Upper lobe of left lung (tissue), 6 donors: ENCODE measurements around the gene NTN1. TPM values are rescaled to one million over a fixed set of nuclear protein-coding genes. Genes with fewer than 3 reads are reported as not detected.

ENCODE experiments used
- ATAC-seq, 2 donors: fragments of 200-7000 bp; cut with Tn5 transposase; one replicate each; pipeline ENCODE4 v1.9.1; 2022; ENCODE audit warnings: mild to moderate bottlenecking in 2 of 2, moderate library complexity in 2 of 2; ENCODE audit not compliant: low FRiP score in 2 of 2
- DNase-seq, 2 donors: peaks; one replicate each; pipeline ENCODE4 v3.0.0-alpha.2; 2019 to 2020
- H3K27ac ChIP-seq, 4 donors: fragments of 200-600 bp; sonication (generic); one replicate each; pipeline ENCODE4 v1.5.1; 2016 to 2019
- H3K27me3 ChIP-seq, 4 donors: fragments of 200-600 bp; sonication (generic); one replicate each; pipeline ENCODE4 v1.5.1; 2017 to 2019
- H3K36me3 ChIP-seq, 4 donors: fragments of 200-600 bp; sonication (generic); one replicate each; pipeline ENCODE4 v1.5.1; 2016 to 2019
- H3K4me1 ChIP-seq, 4 donors: fragments of 200-600 bp; sonication (generic); one replicate each; pipeline ENCODE4 v1.5.1; 2018 to 2019
- H3K4me3 ChIP-seq, 4 donors: fragments of 200-600 bp; sonication (generic); one replicate each; pipeline ENCODE4 v1.5.1; 2017 to 2019; ENCODE audit warnings: mild to moderate bottlenecking in 2 of 4, moderate library complexity in 1 of 4
- H3K9me3 ChIP-seq, 4 donors: fragments of 200-600 bp; sonication (generic); one replicate each; pipeline ENCODE4 v1.5.1; 2018 to 2019
- EP300 ChIP-seq, 4 donors: sonication (generic); formaldehyde crosslinking; IDR thresholded peaks; one replicate each; pipeline ENCODE4 v1.5.1; 2017; ENCODE audit warnings: antibody characterized with exemption in 4 of 4, control low read depth in 2 of 4
- POLR2A ChIP-seq, 4 donors: fragments of 450-650 bp; IDR thresholded peaks; one replicate each; pipeline ENCODE4 v1.5.1; 2016 to 2017; ENCODE audit warnings: antibody characterized with exemption in 4 of 4, mild to moderate bottlenecking in 2 of 4
- POLR2AphosphoS5 ChIP-seq, 2 donors: sonication (generic); formaldehyde crosslinking; IDR thresholded peaks; one replicate each; pipeline ENCODE4 v1.5.1; 2017; ENCODE audit warnings: antibody characterized with exemption in 2 of 2
- WGBS, 2 donors: methylation state at CpG; one replicate each; pipeline ENCODE4 v1.1.5; 2017 to 2018; 5-methylcytosine and 5-hydroxymethylcytosine counted together
- total RNA-seq, 6 donors: library from RNA; depleted of rRNA in 4 of 6; stranded (reverse); fragments of >200 nt in 4 of 6; gene quantifications; one replicate each; pipeline versions ENCODE4 v1.1.0 to v1.2.1, GENCODE V29; 2016 to 2021
- TF ChIP-seq, protein P1 (sequence below), 6 experiments: fragments of 450-650 bp in 4 of 6; fragments of 200-600 bp in 2 of 6; sonication (generic) in 2 of 6; IDR thresholded peaks; one replicate each; pipeline ENCODE4 v1.5.1; 2016 to 2019; ENCODE audit warnings: antibody characterized with exemption in 6 of 6
- donor health status: DM: no; HTN: no; CAD: no; lungs with moderate emphysema.
- donor health status: DM: no; HTN: yes; CAD: no; lungs with severe emphysema.

NTN1 gene
- total RNA-seq, 6 donors from 2014 or later = 2.6 to 9.1 (median 4.1) TPM

- DNase-seq = no peak
- 85 to 90% methylated on average over 16 to 19 of the region's 19 CpGs for WGBS, 2 donors
- Histone ChIP-seq H3K36me3 (no peaks in the 10 kb centered on the region), H3K27ac (no peak overlapping the region), H3K4me1 (peaks cover 0 to 9% (median 3%) of the 10 kb centered on the region in 4 donors), H3K27me3 (no peaks in the 10 kb centered on the region), H3K4me3 (no peak overlapping the region), H3K9me3 (peaks cover 0 to 7% (median 2%) of the 10 kb centered on the region in 4 donors)
- no peak for TF ChIP-seq EP300 (IDR thresholded peaks at IDR 0.05)
- no peak for TF ChIP-seq POLR2AphosphoS5 (IDR thresholded peaks at IDR 0.05)
- no peak for TF ChIP-seq POLR2A (IDR thresholded peaks at IDR 0.05)
- TF ChIP-seq, protein P1, sequence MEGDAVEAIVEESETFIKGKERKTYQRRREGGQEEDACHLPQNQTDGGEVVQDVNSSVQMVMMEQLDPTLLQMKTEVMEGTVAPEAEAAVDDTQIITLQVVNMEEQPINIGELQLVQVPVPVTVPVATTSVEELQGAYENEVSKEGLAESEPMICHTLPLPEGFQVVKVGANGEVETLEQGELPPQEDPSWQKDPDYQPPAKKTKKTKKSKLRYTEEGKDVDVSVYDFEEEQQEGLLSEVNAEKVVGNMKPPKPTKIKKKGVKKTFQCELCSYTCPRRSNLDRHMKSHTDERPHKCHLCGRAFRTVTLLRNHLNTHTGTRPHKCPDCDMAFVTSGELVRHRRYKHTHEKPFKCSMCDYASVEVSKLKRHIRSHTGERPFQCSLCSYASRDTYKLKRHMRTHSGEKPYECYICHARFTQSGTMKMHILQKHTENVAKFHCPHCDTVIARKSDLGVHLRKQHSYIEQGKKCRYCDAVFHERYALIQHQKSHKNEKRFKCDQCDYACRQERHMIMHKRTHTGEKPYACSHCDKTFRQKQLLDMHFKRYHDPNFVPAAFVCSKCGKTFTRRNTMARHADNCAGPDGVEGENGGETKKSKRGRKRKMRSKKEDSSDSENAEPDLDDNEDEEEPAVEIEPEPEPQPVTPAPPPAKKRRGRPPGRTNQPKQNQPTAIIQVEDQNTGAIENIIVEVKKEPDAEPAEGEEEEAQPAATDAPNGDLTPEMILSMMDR (IDR thresholded peaks at IDR 0.05) = no peak
- ATAC-seq = no peak
Measured at GRCh38 chr17:9116861-9117568, 95.7 kb downstream of the NTN1 start.

GRCh38 chr17:9120471-9120870, 99.2 kb downstream of the NTN1 start:
- H3K4me1 ChIP-seq = peaks cover 0 to 4% (median 2%) of the 10 kb centered on the region in 4 donors

DNA sequence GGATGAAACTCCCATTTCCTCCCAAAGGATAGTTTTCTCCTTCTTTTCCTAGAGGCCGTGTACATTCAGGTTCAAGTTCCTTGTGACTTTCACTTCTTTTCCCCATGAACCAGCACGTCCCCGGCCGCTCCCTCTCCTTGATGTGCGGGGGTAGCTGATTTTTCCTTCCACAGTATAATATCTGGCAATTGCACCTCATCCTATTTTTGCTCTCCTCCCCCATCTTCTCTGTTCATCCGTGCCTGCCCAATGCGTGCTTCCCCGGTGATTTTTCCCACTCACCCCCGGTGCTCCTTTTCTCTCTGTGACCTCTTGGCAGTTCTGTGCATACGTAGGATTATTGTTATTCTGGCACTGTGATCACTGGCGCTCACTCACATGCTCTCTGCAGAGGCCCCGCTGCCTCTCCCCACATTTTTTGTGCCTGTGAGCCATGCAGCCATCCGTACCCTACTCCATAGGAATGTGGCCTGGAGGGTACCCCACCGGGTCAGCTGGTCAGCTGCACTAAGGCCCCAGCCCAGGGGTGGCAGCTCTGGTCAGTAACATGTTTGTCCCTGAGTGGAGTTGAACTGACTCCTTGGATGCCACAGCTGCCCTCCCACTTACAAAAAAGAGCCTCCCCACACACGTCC, 100.0 kb downstream of the NTN1 start:
- Histone ChIP-seq H3K9me3 (peaks cover 0 to 7% (median 2%) of the 10 kb centered on the region in 4 donors), H3K27ac (no peak overlapping the region), H3K4me1 (no peaks in the 10 kb centered on the region), H3K4me3 (no peak overlapping the region), H3K27me3 (no peaks in the 10 kb centered on the region), H3K36me3 (no peaks in the 10 kb centered on the region)
- no peak for ATAC-seq
- no peak for DNase-seq
- WGBS, 2 donors = 67 to 69% methylated on average over 15 of the region's 15 CpGs
- TF ChIP-seq POLR2AphosphoS5 (IDR thresholded peaks at IDR 0.05) (no peak), POLR2A (IDR thresholded peaks at IDR 0.05) (no peak), EP300 (IDR thresholded peaks at IDR 0.05) (no peak)
- TF ChIP-seq, protein P1 (IDR thresholded peaks at IDR 0.05) = no peak

More at GRCh38 chr17:9120471-9120870, 99.2 kb downstream of the NTN1 start:
- TF ChIP-seq POLR2AphosphoS5 (IDR thresholded peaks at IDR 0.05) (no peak), POLR2A (IDR thresholded peaks at IDR 0.05) (no peak), EP300 (IDR thresholded peaks at IDR 0.05) (no peak)
- TF ChIP-seq, protein P1 (IDR thresholded peaks at IDR 0.05) = no peak
- H3K27me3 ChIP-seq = no peaks in the 10 kb centered on the region
- H3K36me3 ChIP-seq = no peaks in the 10 kb centered on the region
- H3K27ac ChIP-seq = no peak overlapping the region
- DNase-seq (no peak), ATAC-seq (no peak)
- peaks cover 0 to 7% (median 2%) of the 10 kb centered on the region in 4 donors for H3K9me3 ChIP-seq
- 31 to 52% methylated on average over 4 to 5 of the region's 5 CpGs for WGBS, 2 donors
- H3K4me3 ChIP-seq = no peak overlapping the region

GRCh38 chr17:9123594-9124553, 102.6 kb downstream of the NTN1 start:
- H3K9me3 ChIP-seq = peaks cover 0 to 3% (median 0%) of the 10 kb centered on the region in 4 donors
- DNase-seq = no peak
- H3K4me3 ChIP-seq = no peak overlapping the region
- WGBS, 2 donors = 69 to 78% methylated on average over 15 to 17 of the region's 17 CpGs
- no peaks in the 10 kb centered on the region for H3K36me3 ChIP-seq
- no peaks in the 10 kb centered on the region for H3K4me1 ChIP-seq
- H3K27ac ChIP-seq = no peak overlapping the region
- ATAC-seq = peak in 1 of 2 donors; percentile 29
- no peaks in the 10 kb centered on the region for H3K27me3 ChIP-seq
- TF ChIP-seq, protein P1 (IDR thresholded peaks at IDR 0.05) = no peak
- TF ChIP-seq POLR2A (IDR thresholded peaks at IDR 0.05) (no peak), POLR2AphosphoS5 (IDR thresholded peaks at IDR 0.05) (no peak), EP300 (IDR thresholded peaks at IDR 0.05) (no peak)
